ENCODE data around the gene CCNJL.
A peak's percentile ranks its signal among the peaks of the same experiment; 100 is the strongest.

The CCNJL gene

DNA sequence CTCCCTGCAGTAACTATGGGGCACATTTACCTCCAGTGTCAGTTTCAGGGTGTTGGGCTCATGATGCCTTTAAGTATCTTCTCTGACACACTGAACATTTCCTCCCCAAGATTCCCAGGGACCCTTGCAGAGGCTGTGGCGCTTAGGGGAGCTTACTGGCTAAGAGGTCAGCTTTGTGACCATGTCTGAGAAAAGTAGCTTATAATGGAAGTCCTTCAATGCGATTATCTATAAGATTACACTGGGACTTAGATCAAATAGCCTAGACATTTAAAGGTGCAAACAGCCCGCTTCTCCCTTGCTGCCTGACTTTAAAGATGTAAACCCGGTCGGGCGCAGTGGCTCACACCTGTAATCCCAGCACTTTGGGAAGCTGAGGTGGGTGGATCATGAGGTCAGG is 57.7 kb downstream of the CCNJL start:
- Histone ChIP-seq H3K4me3 (ENCODE audit: low read depth, low read length) (peak overlapping the region; percentile 35), H4K12ac (ENCODE audit: low read depth, low read length) (no peak overlapping the region), H3K4ac (ENCODE audit: low read depth, low read length) (no peak overlapping the region), H2AK5ac (ENCODE audit: low read length) (no peak overlapping the region), H3K9ac (ENCODE audit: low read length) (no peak overlapping the region), H3K23ac (ENCODE audit: low read length) (no peak overlapping the region), H2AFZ (ENCODE audit: insufficient read depth, low read length, poor library complexity) (no peak overlapping the region), H4K8ac (ENCODE audit: low read depth, low read length) (no peak overlapping the region), H2BK12ac (ENCODE audit: low read length) (no peak overlapping the region), H3K14ac (ENCODE audit: low read length) (no peak overlapping the region), H3K79me2 (ENCODE audit: control insufficient read depth, insufficient read depth, low read length, poor library complexity) (no peaks in the 10 kb centered on the region), H3K27me3 (ENCODE audit: insufficient read depth, low read length) (no peaks in the 10 kb centered on the region), H3K18ac (ENCODE audit: low read length) (no peak overlapping the region), H3K36me3 (ENCODE audit: control insufficient read depth in 1 of 2, insufficient read depth in 2 of 2, low read length in 2 of 2) (peaks cover 36 to 41% of the 10 kb centered on the region in 2 experiments), H3K27ac (ENCODE audit: low read depth, low read length) (no peak overlapping the region), H3K9me3 (ENCODE audit: insufficient read depth, low read depth, low read length) (peaks cover 3% of the 10 kb centered on the region), H3K4me2 (ENCODE audit: low read length) (no peak overlapping the region), H3K79me1 (ENCODE audit: low read length) (peaks cover 2% of the 10 kb centered on the region), H4K91ac (ENCODE audit: low read depth, low read length) (no peak overlapping the region), H3K4me1 (ENCODE audit: control insufficient read depth in 1 of 2, insufficient read depth in 2 of 2, low read length in 2 of 2) (peaks cover 0 to 5% of the 10 kb centered on the region in 2 experiments), H2BK5ac (ENCODE audit: low read depth, low read length, poor library complexity) (no peak overlapping the region), H2BK120ac (ENCODE audit: insufficient read depth, low read length, poor library complexity) (no peak overlapping the region)
- no peak for DNase-seq
- no CpG with 5 or more reads among the region's 6 CpGs for WGBS (ENCODE audit: extremely low coverage, insufficient coverage, insufficient read length)

DNA sequence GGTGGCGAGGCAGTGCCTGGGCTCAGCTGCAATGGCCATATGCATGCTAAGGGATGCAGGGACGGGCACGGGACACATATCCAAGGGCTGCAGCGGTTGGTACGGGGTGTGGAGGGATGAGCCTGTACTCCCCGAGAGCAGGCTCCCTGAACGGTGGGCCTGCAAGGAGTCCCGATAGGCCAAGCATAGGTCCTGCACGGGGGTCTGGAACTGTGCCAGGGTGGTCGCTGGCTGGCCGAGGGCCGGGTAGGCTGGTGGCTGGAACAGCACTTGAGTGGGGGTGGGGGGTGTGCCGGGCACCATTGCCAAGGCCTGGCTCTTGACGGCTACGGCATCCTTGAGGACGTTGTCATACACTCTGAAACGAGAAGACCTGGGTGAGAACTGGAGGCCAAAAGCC is 58.9 kb downstream of the CCNJL start:
- no peak overlapping the region for H4K91ac ChIP-seq (ENCODE audit: low read depth, low read length)
- no peak overlapping the region for H3K23ac ChIP-seq (ENCODE audit: low read length)
- H3K18ac ChIP-seq (ENCODE audit: low read length): no peak overlapping the region
- H2BK120ac ChIP-seq (ENCODE audit: insufficient read depth, low read length, poor library complexity): no peak overlapping the region
- no peak overlapping the region for H2AFZ ChIP-seq (ENCODE audit: insufficient read depth, low read length, poor library complexity)
- H3K14ac ChIP-seq (ENCODE audit: low read length): no peak overlapping the region
- H3K27me3 ChIP-seq (ENCODE audit: insufficient read depth, low read length): no peaks in the 10 kb centered on the region
- DNase-seq: no peak
- H3K27ac ChIP-seq (ENCODE audit: low read depth, low read length): no peak overlapping the region
- H3K79me2 ChIP-seq (ENCODE audit: control insufficient read depth, insufficient read depth, low read length, poor library complexity): no peaks in the 10 kb centered on the region
- no peak overlapping the region for H2BK12ac ChIP-seq (ENCODE audit: low read length)
- peaks cover 31 to 35% of the 10 kb centered on the region in 2 experiments for H3K36me3 ChIP-seq (ENCODE audit: control insufficient read depth in 1 of 2, insufficient read depth in 2 of 2, low read length in 2 of 2)
- H3K9ac ChIP-seq (ENCODE audit: low read length): no peak overlapping the region
- H3K4me2 ChIP-seq (ENCODE audit: low read length): no peak overlapping the region
- no peaks in the 10 kb centered on the region for H3K79me1 ChIP-seq (ENCODE audit: low read length)
- peak overlapping the region; percentile 52 for H3K4me3 ChIP-seq (ENCODE audit: low read depth, low read length)
- H2AK5ac ChIP-seq (ENCODE audit: low read length): no peak overlapping the region
- H3K4me1 ChIP-seq (ENCODE audit: control insufficient read depth in 1 of 2, insufficient read depth in 2 of 2, low read length in 2 of 2): no peaks in the 10 kb centered on the region
- no peak overlapping the region for H3K4ac ChIP-seq (ENCODE audit: low read depth, low read length)
- H2BK5ac ChIP-seq (ENCODE audit: low read depth, low read length, poor library complexity): no peak overlapping the region
- no CpG with 5 or more reads among the region's 17 CpGs for WGBS (ENCODE audit: extremely low coverage, insufficient coverage, insufficient read length)
- no peak overlapping the region for H4K12ac ChIP-seq (ENCODE audit: low read depth, low read length)
- H3K9me3 ChIP-seq (ENCODE audit: insufficient read depth, low read depth, low read length): peaks cover 3% of the 10 kb centered on the region
- no peak overlapping the region for H4K8ac ChIP-seq (ENCODE audit: low read depth, low read length)

DNA sequence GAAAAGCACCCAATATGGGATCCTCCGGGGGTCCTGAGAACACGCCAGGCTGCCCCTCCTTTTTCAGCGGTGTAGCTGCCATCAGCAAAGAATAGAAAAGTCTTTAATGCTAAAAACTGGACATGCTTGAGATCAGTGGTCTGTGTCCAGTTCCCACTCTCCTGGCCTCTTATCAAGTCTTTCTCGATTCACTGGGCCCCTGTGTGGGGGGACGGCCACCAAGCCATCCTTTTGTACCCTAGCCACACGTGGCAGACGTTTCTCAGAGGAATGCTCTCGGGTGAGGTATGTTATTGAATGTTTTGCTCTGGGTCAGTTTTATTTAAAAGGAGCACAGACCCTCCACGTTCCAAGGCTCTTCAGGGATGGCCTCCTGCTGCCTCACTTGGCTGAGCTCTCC is 59.4 kb downstream of the CCNJL start:
- Histone ChIP-seq H3K79me1 (ENCODE audit: low read length) (no peaks in the 10 kb centered on the region), H2BK12ac (ENCODE audit: low read length) (no peak overlapping the region), H3K36me3 (ENCODE audit: control insufficient read depth in 1 of 2, insufficient read depth in 2 of 2, low read length in 2 of 2) (peaks cover 31 to 33% of the 10 kb centered on the region in 2 experiments), H2BK120ac (ENCODE audit: insufficient read depth, low read length, poor library complexity) (no peak overlapping the region), H4K91ac (ENCODE audit: low read depth, low read length) (no peak overlapping the region), H3K23ac (ENCODE audit: low read length) (no peak overlapping the region), H3K79me2 (ENCODE audit: control insufficient read depth, insufficient read depth, low read length, poor library complexity) (no peaks in the 10 kb centered on the region), H3K4me1 (ENCODE audit: control insufficient read depth in 1 of 2, insufficient read depth in 2 of 2, low read length in 2 of 2) (no peaks in the 10 kb centered on the region), H2BK5ac (ENCODE audit: low read depth, low read length, poor library complexity) (no peak overlapping the region), H3K14ac (ENCODE audit: low read length) (no peak overlapping the region), H3K27me3 (ENCODE audit: insufficient read depth, low read length) (no peaks in the 10 kb centered on the region), H4K8ac (ENCODE audit: low read depth, low read length) (no peak overlapping the region), H3K9ac (ENCODE audit: low read length) (no peak overlapping the region), H3K9me3 (ENCODE audit: insufficient read depth, low read depth, low read length) (peaks cover 3% of the 10 kb centered on the region), H2AFZ (ENCODE audit: insufficient read depth, low read length, poor library complexity) (no peak overlapping the region), H3K4me2 (ENCODE audit: low read length) (no peak overlapping the region), H4K12ac (ENCODE audit: low read depth, low read length) (no peak overlapping the region), H3K27ac (ENCODE audit: low read depth, low read length) (no peak overlapping the region), H2AK5ac (ENCODE audit: low read length) (no peak overlapping the region), H3K4ac (ENCODE audit: low read depth, low read length) (no peak overlapping the region), H3K4me3 (ENCODE audit: low read depth, low read length) (peak overlapping the region; percentile 52), H3K18ac (ENCODE audit: low read length) (no peak overlapping the region)
- WGBS (ENCODE audit: extremely low coverage, insufficient coverage, insufficient read length): no CpG with 5 or more reads among the region's 9 CpGs
- DNase-seq: no peak

DNA sequence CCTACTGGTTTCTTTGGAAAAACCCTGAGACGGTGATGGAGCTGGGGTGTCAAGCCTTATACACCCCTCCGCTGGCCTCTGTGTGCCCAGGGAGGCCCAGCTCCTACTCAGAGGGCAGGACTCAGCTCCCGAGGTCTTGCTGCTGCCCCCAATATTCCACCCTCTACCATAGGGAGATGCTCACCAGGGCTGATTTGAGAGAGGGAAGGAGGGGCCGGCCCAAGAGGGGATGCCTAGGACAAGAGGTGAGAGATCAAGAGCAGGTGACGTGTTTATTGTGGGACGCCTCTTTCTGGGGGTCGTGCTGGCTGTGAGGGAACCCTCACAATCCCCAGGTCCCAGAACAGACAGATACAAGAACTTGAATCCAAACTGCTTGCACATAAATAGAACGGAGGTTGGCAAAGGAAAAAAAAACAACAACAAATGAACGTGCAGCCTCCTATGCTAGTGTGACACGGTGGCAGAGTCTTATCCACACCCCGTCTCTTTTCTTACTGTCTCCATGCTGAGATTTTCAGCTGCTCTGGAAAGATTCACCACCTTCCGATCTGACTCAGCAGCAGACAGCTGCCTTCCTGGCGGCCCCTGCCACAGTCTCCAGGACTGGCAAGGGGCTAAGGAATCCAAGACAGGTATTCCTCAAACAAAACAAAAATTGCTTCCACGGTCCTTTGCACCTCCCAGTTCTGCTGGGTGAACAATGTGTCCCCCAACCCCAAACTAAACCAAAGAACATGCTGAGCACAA is 60.8 kb downstream of the CCNJL start:
- no peak overlapping the region for H3K23ac ChIP-seq (ENCODE audit: low read length)
- H3K4me2 ChIP-seq (ENCODE audit: low read length): no peak overlapping the region
- peaks cover 31 to 32% of the 10 kb centered on the region in 2 experiments for H3K36me3 ChIP-seq (ENCODE audit: control insufficient read depth in 1 of 2, insufficient read depth in 2 of 2, low read length in 2 of 2)
- no peak overlapping the region for H2BK12ac ChIP-seq (ENCODE audit: low read length)
- H2AK5ac ChIP-seq (ENCODE audit: low read length): no peak overlapping the region
- H2BK5ac ChIP-seq (ENCODE audit: low read depth, low read length, poor library complexity): no peak overlapping the region
- DNase-seq: no peak
- H4K91ac ChIP-seq (ENCODE audit: low read depth, low read length): no peak overlapping the region
- H4K12ac ChIP-seq (ENCODE audit: low read depth, low read length): no peak overlapping the region
- H3K27ac ChIP-seq (ENCODE audit: low read depth, low read length): no peak overlapping the region
- no peak overlapping the region for H3K14ac ChIP-seq (ENCODE audit: low read length)
- H2AFZ ChIP-seq (ENCODE audit: insufficient read depth, low read length, poor library complexity): no peak overlapping the region
- H3K9me3 ChIP-seq (ENCODE audit: insufficient read depth, low read depth, low read length): peaks cover 3% of the 10 kb centered on the region
- H3K27me3 ChIP-seq (ENCODE audit: insufficient read depth, low read length): no peaks in the 10 kb centered on the region
- H3K18ac ChIP-seq (ENCODE audit: low read length): no peak overlapping the region
- peaks cover under 1% of the 10 kb centered on the region for H3K79me1 ChIP-seq (ENCODE audit: low read length)
- H3K4me3 ChIP-seq (ENCODE audit: low read depth, low read length): no peak overlapping the region
- no peak overlapping the region for H2BK120ac ChIP-seq (ENCODE audit: insufficient read depth, low read length, poor library complexity)
- H3K4me1 ChIP-seq (ENCODE audit: control insufficient read depth in 1 of 2, insufficient read depth in 2 of 2, low read length in 2 of 2): peaks cover 0 to 1% of the 10 kb centered on the region in 2 experiments
- H4K8ac ChIP-seq (ENCODE audit: low read depth, low read length): no peak overlapping the region
- no peak overlapping the region for H3K4ac ChIP-seq (ENCODE audit: low read depth, low read length)
- no peaks in the 10 kb centered on the region for H3K79me2 ChIP-seq (ENCODE audit: control insufficient read depth, insufficient read depth, low read length, poor library complexity)
- no peak overlapping the region for H3K9ac ChIP-seq (ENCODE audit: low read length)
- WGBS (ENCODE audit: extremely low coverage, insufficient coverage, insufficient read length): no CpG with 5 or more reads among the region's 14 CpGs
